ENCODE measurements around the gene SORL1-AS1.

Gene SORL1-AS1

GRCh38 chr11:121478226-121478894, 25.6 kb upstream of the SORL1-AS1 start:
- intact Hi-C loops (cut with DNase I): no loop called here
- DNase-seq (ENCODE audit: low spot score): no peak

- intact Hi-C loops (cut with DNase I): no loop called here
- DNase-seq (ENCODE audit: low spot score): no peak
These were observed 23.7 kb upstream of the SORL1-AS1 start for GRCh38 chr11:121476379-121477032.

- DNase-seq (ENCODE audit: low spot score): no peak
- intact Hi-C loops (cut with DNase I): no loop called here
These were observed 21.9 kb upstream of the SORL1-AS1 start for GRCh38 chr11:121474680-121475079.

GRCh38 chr11:121473064-121473777, 20.5 kb upstream of the SORL1-AS1 start:
- intact Hi-C loops (cut with DNase I): no loop called here

GRCh38 chr11:121472312-121472711, 19.5 kb upstream of the SORL1-AS1 start:
- DNase-seq (ENCODE audit: low spot score): no peak

More at GRCh38 chr11:121473064-121473777, 20.5 kb upstream of the SORL1-AS1 start:
- no peak for DNase-seq (ENCODE audit: low spot score)

GRCh38 chr11:121471167-121471566, 18.4 kb upstream of the SORL1-AS1 start:
- intact Hi-C loops (cut with DNase I): no loop called here
- no peak for DNase-seq (ENCODE audit: low spot score)

More at GRCh38 chr11:121472312-121472711, 19.5 kb upstream of the SORL1-AS1 start:
- intact Hi-C loops (cut with DNase I): no loop called here

GRCh38 chr11:121469910-121470309, 17.1 kb upstream of the SORL1-AS1 start:
- intact Hi-C loops (cut with DNase I): loop anchor here (10.0 kb wide), 1 partner anchor 85 kb away; no protein-coding TSS in a partner anchor
- DNase-seq (ENCODE audit: low spot score): no peak

- intact Hi-C loops (cut with DNase I): loop anchor here (10.0 kb wide), 1 partner anchor 83 kb away; no protein-coding TSS in a partner anchor
- DNase-seq (ENCODE audit: low spot score): no peak
These were observed 15.2 kb upstream of the SORL1-AS1 start for GRCh38 chr11:121467965-121468364.

- intact Hi-C loops (cut with DNase I): loop anchor here (10.0 kb wide), 1 partner anchor 83 kb away; no protein-coding TSS in a partner anchor
These were observed 14.7 kb upstream of the SORL1-AS1 start for GRCh38 chr11:121467471-121467870.

GRCh38 chr11:121466063-121466794, 13.5 kb upstream of the SORL1-AS1 start:
- intact Hi-C loops (cut with DNase I): loop anchor here (10.0 kb wide), 1 partner anchor 81 kb away; no protein-coding TSS in a partner anchor
- DNase-seq (ENCODE audit: low spot score): peak; percentile 91

More at GRCh38 chr11:121467471-121467870, 14.7 kb upstream of the SORL1-AS1 start:
- DNase-seq (ENCODE audit: low spot score): no peak

- no peak for DNase-seq (ENCODE audit: low spot score)
- intact Hi-C loops (cut with DNase I): loop anchor here (10.0 kb wide), 1 partner anchor 81 kb away; no protein-coding TSS in a partner anchor
These were observed 12.9 kb upstream of the SORL1-AS1 start for GRCh38 chr11:121465709-121466062.

GRCh38 chr11:121464352-121464946, 11.7 kb upstream of the SORL1-AS1 start:
- DNase-seq (ENCODE audit: low spot score): peak; percentile 86
- intact Hi-C loops (cut with DNase I): loop anchor here (10.0 kb wide), 1 partner anchor 80 kb away; no protein-coding TSS in a partner anchor

GRCh38 chr11:121463689-121464335, 11.0 kb upstream of the SORL1-AS1 start:
- no peak for DNase-seq (ENCODE audit: low spot score)
- intact Hi-C loops (cut with DNase I): loop anchor here (10.0 kb wide), 1 partner anchor 79 kb away; no protein-coding TSS in a partner anchor

GRCh38 chr11:121461843-121462242, 9.1 kb upstream of the SORL1-AS1 start:
- no peak for DNase-seq (ENCODE audit: low spot score)
- intact Hi-C loops (cut with DNase I): loop anchor here (10.0 kb wide), 1 partner anchor 77 kb away; no protein-coding TSS in a partner anchor

- intact Hi-C loops (cut with DNase I): loop anchor here (10.0 kb wide), 1 partner anchor 76 kb away; no protein-coding TSS in a partner anchor
- no peak for DNase-seq (ENCODE audit: low spot score)
These were observed 8.3 kb upstream of the SORL1-AS1 start for GRCh38 chr11:121460941-121461514.

- DNase-seq (ENCODE audit: low spot score): no peak
- intact Hi-C loops (cut with DNase I): loop anchor here (10.0 kb wide), 1 partner anchor 75 kb away; no protein-coding TSS in a partner anchor
These were observed 6.7 kb upstream of the SORL1-AS1 start for GRCh38 chr11:121459413-121460017.

- DNase-seq (ENCODE audit: low spot score): no peak
- intact Hi-C loops (cut with DNase I): no loop called here
These were observed 5.8 kb upstream of the SORL1-AS1 start for GRCh38 chr11:121458551-121458950.

Measured in cardiac septum (tissue), 1 donor.